Activated B cell treated with CpG ODN at 0.5 μM for 24 hours (primary cell): ENCODE measurements around the gene MYO1H. TPM values are rescaled to one million over a fixed set of nuclear protein-coding genes. Genes with fewer than 3 reads are reported as not detected.

Experiments used
- ATAC-seq: fragments of 200-7000 bp; cut with Tn5 transposase; one replicate; pipeline ENCODE4 v1.10.0; 2021; ENCODE audit warnings: low read depth, mild to moderate bottlenecking, moderate library complexity
- CTCF ChIA-PET: fragments of 350-600 bp; sonication (Branson Sonifier 250); formaldehyde crosslinking; loops from one replicate; lab custom pipeline; 2021; ENCODE audit warnings: antibody characterized with exemption; lab: Charles Lee
- POLR2A ChIA-PET: fragments of 350-600 bp; sonication (Branson Sonifier 250); formaldehyde crosslinking; loops from one replicate; lab custom pipeline; 2021; ENCODE audit warnings: antibody characterized with exemption; lab: Charles Lee
- DNase-seq: peaks from one replicate; pipeline ENCODE4 v3.0.0; 2022
- H3K27ac Mint-ChIP-seq: one replicate; pipeline ENCODE4 v1.8.0; 2020; ENCODE audit warnings: mixed read lengths
- H3K27me3 Mint-ChIP-seq: one replicate; pipeline ENCODE4 v1.8.0; 2021; ENCODE audit warnings: mixed read lengths
- H3K36me3 Mint-ChIP-seq: one replicate; pipeline ENCODE4 v1.8.0; 2021; ENCODE audit warnings: low read depth, mixed read lengths
- H3K4me1 Mint-ChIP-seq: one replicate; pipeline ENCODE4 v1.8.0; 2021; ENCODE audit warnings: mixed read lengths
- H3K4me3 Mint-ChIP-seq: one replicate; pipeline ENCODE4 v1.8.0; 2020; ENCODE audit warnings: mild to moderate bottlenecking, mixed read lengths
- H3K9me3 Mint-ChIP-seq: one replicate; pipeline ENCODE4 v1.8.0; 2020; ENCODE audit warnings: mixed read lengths
- CTCF ChIP-seq: fragments of 200-600 bp; IDR thresholded peaks from one replicate; pipeline ENCODE4 v1.8.0; 2022; ENCODE audit warnings: antibody characterized with exemption, mild to moderate bottlenecking
- intact Hi-C: fragments of 100-400 bp; cut with micrococcal nuclease; formaldehyde crosslinking; loops from one replicate; pipeline ENCODE4 v1.15.1; 2024
- total RNA-seq: library from RNA; stranded (reverse); gene quantifications from 2 replicates; pipeline ENCODE4 v1.2.3, GENCODE V29; 2022

The MYO1H gene
- total RNA-seq, 1 donor from 2014 or later, result not detected

GRCh38 chr12:109494348-109494881 lies 146.7 kb downstream of the MYO1H start:
- CTCF ChIA-PET, result no interaction called here
- H3K36me3 Mint-ChIP-seq, result peaks cover 81% of the 10 kb centered on the region
- POLR2A ChIA-PET, result no interaction called here
- H3K9me3 Mint-ChIP-seq, result no peaks in the 10 kb centered on the region
- H3K4me3 Mint-ChIP-seq, result no peak overlapping the region
- no peak for ATAC-seq
- DNase-seq, result no peak
- H3K27ac Mint-ChIP-seq, result no peak overlapping the region
- no peaks in the 10 kb centered on the region for H3K27me3 Mint-ChIP-seq
- H3K4me1 Mint-ChIP-seq, result no peaks in the 10 kb centered on the region
- TF ChIP-seq CTCF, result no peak
- intact Hi-C loops, result no loop called here

GRCh38 chr12:109495012-109495411 lies 147.3 kb downstream of the MYO1H start:
- H3K27ac Mint-ChIP-seq, result no peak overlapping the region
- no peaks in the 10 kb centered on the region for H3K27me3 Mint-ChIP-seq
- ChIA-PET POLR2A (no interaction called here), CTCF (no interaction called here)
- no peaks in the 10 kb centered on the region for H3K9me3 Mint-ChIP-seq
- DNase-seq (no peak), ATAC-seq (no peak)
- no peak overlapping the region for H3K4me3 Mint-ChIP-seq
- intact Hi-C loops, result no loop called here
- TF ChIP-seq CTCF, result no peak
- no peaks in the 10 kb centered on the region for H3K4me1 Mint-ChIP-seq
- H3K36me3 Mint-ChIP-seq, result peaks cover 80% of the 10 kb centered on the region

- no peak for TF ChIP-seq CTCF
- intact Hi-C loops, result no loop called here
- no peaks in the 10 kb centered on the region for H3K4me1 Mint-ChIP-seq
- H3K27ac Mint-ChIP-seq, result no peak overlapping the region
- H3K4me3 Mint-ChIP-seq, result no peak overlapping the region
- DNase-seq, result no peak
- H3K9me3 Mint-ChIP-seq, result no peaks in the 10 kb centered on the region
- ATAC-seq, result no peak
- CTCF ChIA-PET, result no interaction called here
- H3K36me3 Mint-ChIP-seq, result peaks cover 84% of the 10 kb centered on the region
- H3K27me3 Mint-ChIP-seq, result no peaks in the 10 kb centered on the region
- POLR2A ChIA-PET, result no interaction called here
Measured at GRCh38 chr12:109496306-109496705, 148.6 kb downstream of the MYO1H start.

- intact Hi-C loops, result no loop called here
- TF ChIP-seq CTCF, result no peak
- DNase-seq (no peak), ATAC-seq (no peak)
- ChIA-PET POLR2A (no interaction called here), CTCF (no interaction called here)
- Mint-ChIP-seq H3K4me1 (no peaks in the 10 kb centered on the region), H3K9me3 (no peaks in the 10 kb centered on the region), H3K36me3 (peaks cover 85% of the 10 kb centered on the region), H3K27ac (no peak overlapping the region), H3K4me3 (no peak overlapping the region), H3K27me3 (no peaks in the 10 kb centered on the region)
Measured at GRCh38 chr12:109497675-109498074, 150.0 kb downstream of the MYO1H start.

Other genes starting within 250 kb of the MYO1H start
- 5.0 and 6.3 TPM in 2 replicates for gene ACACB, start 231.3 kb upstream of the MYO1H start, total RNA-seq
- gene FOXN4, start 38.6 kb upstream of the MYO1H start, total RNA-seq, result not detected in 2 replicates
- 32.7 and 38.7 TPM in 2 replicates for gene KCTD10, start 129.4 kb downstream of the MYO1H start, total RNA-seq
- 35.4 and 36.9 TPM in 2 replicates for gene UBE3B, start 129.7 kb downstream of the MYO1H start, total RNA-seq
- 62.8 and 63.3 TPM in 2 replicates for gene MMAB, start 225.6 kb downstream of the MYO1H start, total RNA-seq
- gene MVK, start 225.9 kb downstream of the MYO1H start, total RNA-seq, result 28.5 and 30.3 TPM in 2 replicates